NCI-H2081 treated with DMSO at 0.1 percent for 48 hours (cell line): ENCODE results near the gene PCED1A.

ENCODE experiments used
- DNase-seq: peaks from one replicate; lab custom pipeline; 2025; lab: John Stamatoyannopoulos, UW

PCED1A gene, protein sequence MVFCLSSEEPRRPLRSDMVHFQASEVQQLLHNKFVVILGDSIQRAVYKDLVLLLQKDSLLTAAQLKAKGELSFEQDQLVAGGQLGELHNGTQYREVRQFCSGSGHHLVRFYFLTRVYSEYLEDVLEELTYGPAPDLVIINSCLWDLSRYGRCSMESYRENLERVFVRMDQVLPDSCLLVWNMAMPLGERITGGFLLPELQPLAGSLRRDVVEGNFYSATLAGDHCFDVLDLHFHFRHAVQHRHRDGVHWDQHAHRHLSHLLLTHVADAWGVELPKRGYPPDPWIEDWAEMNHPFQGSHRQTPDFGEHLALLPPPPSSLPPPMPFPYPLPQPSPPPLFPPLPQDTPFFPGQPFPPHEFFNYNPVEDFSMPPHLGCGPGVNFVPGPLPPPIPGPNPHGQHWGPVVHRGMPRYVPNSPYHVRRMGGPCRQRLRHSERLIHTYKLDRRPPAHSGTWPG

GRCh38 chr20:2840138-2840966, at the start of gene PCED1A, which contains the start of gene VPS16:
Gene PCED1A (minus strand): TSS chr20:2840655. CDS start chr20:2839912, 743 bp downstream.
Gene VPS16 (plus strand): TSS chr20:2840745. CDS start chr20:2840775, 30 bp downstream.
- no peak for DNase-seq

GRCh38 chr20:2889797-2890196, 49.3 kb upstream of the PCED1A start:
- no peak for DNase-seq

DNA sequence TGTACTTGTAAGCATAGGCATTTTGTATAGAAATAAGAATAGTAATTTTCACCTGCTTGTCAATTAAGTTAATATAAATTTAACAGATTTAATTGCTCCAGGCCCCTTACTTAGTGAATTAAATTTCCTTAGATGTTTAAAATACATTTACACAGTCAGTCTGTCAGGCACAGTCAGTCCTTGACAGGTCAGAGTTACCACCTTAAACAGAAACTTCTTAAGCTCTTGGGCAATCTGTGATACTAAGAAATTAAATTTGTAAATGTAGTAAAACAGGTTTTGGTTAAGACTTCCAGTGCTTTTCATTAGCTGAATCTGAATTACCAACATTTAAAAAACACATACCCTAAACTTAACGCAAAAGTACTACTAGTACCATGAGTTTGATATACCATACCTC, 48.8 kb upstream of the PCED1A start:
- DNase-seq, result no peak

GRCh38 chr20:2888224-2888955, 47.9 kb upstream of the PCED1A start:
- DNase-seq, result no peak

DNA sequence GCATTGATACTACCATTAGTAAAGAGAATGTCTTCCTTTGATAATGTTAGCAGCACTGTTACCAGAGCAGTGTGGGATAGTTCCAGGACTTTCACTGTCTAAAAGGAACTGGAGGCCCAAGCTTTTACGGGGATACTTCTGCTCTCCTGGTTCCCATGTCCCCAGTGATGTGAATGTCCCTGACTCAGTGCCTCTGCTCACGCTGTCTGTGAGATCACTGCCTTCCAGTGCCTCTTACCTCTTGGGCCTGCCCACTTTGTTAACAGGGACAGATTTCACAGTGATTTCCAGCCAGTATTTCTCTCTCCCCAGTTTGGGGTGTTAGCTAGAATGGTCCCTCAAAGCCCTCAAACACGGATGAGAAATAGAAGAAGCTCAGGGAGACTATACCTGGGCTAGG, 47.3 kb upstream of the PCED1A start:
- no peak for DNase-seq

GRCh38 chr20:2883726-2884637, 43.5 kb upstream of the PCED1A start:
- DNase-seq, result no peak

- DNase-seq, result no peak
Measured at GRCh38 chr20:2880650-2881049, 40.2 kb upstream of the PCED1A start.

GRCh38 chr20:2879146-2879545, 38.7 kb upstream of the PCED1A start:
- DNase-seq, result no peak

DNA sequence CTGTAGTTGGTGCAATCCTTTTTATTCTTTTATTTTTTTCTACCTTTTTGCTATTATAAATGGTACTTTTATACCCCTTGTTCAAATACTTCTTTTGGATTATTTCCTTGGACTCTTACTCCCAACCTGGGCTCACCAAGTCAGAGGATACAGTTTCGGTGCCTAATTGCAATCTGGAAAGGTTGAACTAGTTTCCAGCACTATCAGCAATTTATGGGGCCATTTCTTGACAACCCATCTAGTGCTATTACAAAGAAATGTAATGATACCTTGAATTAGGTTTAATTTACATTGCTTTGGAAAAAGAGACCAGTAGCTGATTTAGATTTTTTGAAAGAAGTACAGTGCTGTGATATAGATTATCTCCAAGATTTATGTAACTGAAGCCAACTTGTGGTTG, 38.1 kb upstream of the PCED1A start:
- no peak for DNase-seq

DNA sequence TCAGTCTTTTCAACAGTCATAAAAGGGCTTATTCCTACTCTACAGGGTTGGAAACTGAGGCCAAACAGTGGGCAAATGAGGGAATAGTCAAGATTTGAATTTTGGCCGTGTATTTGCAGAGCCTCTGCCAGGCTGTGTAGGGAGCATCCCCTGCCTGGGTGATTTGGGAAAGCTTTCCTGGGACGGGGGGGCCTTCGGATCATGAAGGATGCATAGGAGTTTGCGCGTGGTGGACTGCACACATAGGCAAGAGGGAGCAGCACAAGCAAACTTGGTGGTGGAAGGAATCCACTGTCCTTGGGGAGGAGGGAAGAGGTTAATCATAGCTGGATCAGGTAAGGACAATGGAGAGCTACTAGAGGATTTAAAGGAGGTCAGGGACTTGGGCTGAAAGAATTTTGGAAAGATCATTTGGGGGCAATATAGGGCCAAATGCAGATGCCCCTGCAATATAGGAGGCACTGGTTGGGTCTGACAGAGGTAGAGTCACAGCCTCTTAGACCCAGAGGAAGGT, 35.3 kb upstream of the PCED1A start:
- DNase-seq, result no peak

DNA sequence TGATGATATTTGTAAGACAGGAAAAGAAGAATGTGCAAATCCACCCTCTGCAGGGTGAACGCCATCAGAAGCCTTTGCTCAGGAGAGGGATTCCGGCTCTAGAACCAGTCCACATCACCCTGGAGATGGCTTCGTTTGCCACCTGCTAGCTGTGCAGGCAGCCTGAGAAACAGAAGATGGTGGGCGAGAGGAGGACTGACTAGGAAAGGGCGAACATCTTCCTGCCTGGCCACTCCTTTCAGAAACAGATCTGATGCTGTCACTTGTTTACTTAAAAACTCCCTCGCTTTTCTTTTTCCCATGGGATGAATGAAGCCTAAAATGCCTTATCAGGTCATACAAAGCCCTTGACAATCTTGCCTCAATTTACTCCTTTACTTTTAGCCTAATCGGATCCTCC, 34.0 kb upstream of the PCED1A start:
- no peak for DNase-seq

DNA sequence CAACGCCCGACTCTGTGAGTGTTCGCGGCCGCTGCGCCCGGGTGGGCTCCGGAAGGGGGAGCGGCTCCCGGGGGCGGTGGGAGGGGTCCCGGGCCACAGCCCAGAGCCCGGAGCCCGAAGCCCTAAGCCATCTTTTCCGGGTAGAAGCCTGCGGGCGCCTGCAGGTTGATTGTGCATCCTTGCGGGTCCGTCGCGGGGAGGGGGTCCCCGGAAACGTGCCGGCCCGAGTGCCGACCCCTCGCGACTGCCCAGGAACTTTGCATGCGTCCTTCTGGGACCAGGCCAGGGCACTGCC, 33.2 kb upstream of the PCED1A start:
- DNase-seq, result no peak

DNA sequence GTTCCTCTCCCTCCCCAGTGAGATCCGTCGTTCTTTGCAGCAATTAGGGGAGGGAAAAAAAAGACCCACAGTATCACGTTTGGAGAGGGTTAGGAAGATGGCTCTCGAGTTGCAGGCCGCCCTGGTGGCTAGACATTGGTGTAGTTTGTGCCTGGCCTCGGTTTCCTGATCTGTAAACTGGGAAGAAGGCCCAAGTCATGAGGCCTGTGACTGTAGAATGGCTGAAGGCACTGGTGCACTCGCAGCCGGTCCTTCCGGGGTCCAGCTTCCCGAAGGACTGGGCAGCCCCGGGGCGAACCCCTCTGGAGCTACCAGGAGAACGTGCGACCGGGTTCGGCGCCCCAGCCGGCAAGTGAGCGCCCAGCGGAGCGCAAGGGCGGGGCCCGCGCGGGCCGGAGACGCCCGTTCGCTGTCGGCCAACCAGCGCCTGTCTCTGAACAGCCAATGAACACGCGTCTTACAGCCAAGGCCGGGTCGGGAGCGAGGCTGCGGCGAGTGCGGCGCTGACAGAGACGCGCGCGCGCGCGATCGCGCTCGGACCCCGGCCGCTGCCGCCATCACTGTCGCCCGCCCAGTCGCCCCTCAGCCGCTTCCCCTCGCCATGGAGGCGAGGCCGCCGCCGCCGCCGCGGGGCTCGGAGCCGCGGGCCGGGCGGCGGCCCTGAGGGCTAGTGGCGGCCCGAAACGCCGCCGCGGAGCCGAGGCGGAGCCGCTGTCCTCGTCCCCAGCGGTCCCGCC, 32.7 kb upstream of the PCED1A start, which contains the start of gene PTPRA:
Gene PTPRA, plus strand, starts transcription at position 472 of the 737 bp plus-strand sequence. CDS start 90,797 bp downstream, outside the sequence.
- DNase-seq, result peak; percentile 50

DNA sequence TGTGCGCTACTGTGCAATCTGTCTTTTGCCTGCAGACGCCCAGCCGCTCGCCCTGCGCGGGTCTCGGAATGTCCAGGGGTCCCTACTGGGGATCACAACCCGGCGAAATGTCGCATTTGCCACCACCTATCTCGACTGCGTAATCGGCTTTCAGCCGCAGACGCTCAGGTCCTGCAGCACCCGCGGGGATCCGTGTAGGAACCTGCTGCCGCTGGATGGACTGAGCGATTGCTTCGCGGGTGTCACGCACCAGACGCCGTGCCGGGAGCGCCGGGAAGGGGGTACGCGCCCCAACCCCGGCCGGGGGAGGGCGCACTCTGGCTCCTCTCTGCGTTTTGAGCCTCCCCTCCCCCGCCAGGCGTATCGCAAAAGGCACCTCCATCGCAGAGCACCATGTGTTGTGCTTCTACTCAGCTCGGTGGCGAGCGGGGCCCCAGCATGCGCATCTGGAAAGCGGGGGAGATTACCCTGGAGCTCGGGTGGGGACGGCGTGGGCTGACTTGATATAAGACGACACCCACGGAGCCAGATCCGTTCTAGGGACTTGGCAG, 32.1 kb upstream of the PCED1A start:
- DNase-seq, result no peak

GRCh38 chr20:2871661-2872458, 31.4 kb upstream of the PCED1A start:
- no peak for DNase-seq

- DNase-seq, result no peak
Measured at GRCh38 chr20:2871111-2871465, 30.6 kb upstream of the PCED1A start.

GRCh38 chr20:2869381-2869780, 28.9 kb upstream of the PCED1A start:
- DNase-seq, result no peak

- no peak for DNase-seq
Measured at GRCh38 chr20:2867081-2867864, 26.8 kb upstream of the PCED1A start.
